DMS79 treated with DMSO at 0.1 percent for 48 hours (cell line): ENCODE measurements around the gene SPATA12.
"Not testable (repeated sequence)": the region's sequence is repeated elsewhere in the genome, so short reads cannot be mapped to it uniquely, and the experiment has no call there.

Source experiments
- DNase-seq: peaks from one replicate; lab custom pipeline; 2025; lab: John Stamatoyannopoulos, UW

Gene SPATA12

GRCh38 chr3:57083266-57083995 is 23.0 kb downstream of the SPATA12 start:
- not testable (repeated sequence) for DNase-seq

GRCh38 chr3:57085211-57085610 is 24.7 kb downstream of the SPATA12 start:
- DNase-seq = no peak

GRCh38 chr3:57086201-57086600 is 25.7 kb downstream of the SPATA12 start:
- no peak for DNase-seq

GRCh38 chr3:57087361-57088092 is 27.1 kb downstream of the SPATA12 start:
- DNase-seq = no peak

GRCh38 chr3:57088503-57088902 is 28.0 kb downstream of the SPATA12 start:
- no peak for DNase-seq

GRCh38 chr3:57089043-57089442 is 28.6 kb downstream of the SPATA12 start:
- DNase-seq = no peak

- DNase-seq = no peak
Observed at GRCh38 chr3:57091521-57092273, 31.2 kb downstream of the SPATA12 start.

GRCh38 chr3:57093489-57093888 is 33.0 kb downstream of the SPATA12 start:
- DNase-seq = no peak

GRCh38 chr3:57093971-57094535 is 33.6 kb downstream of the SPATA12 start:
- no peak for DNase-seq

- no peak for DNase-seq
Observed at GRCh38 chr3:57094575-57094974, 34.1 kb downstream of the SPATA12 start.

GRCh38 chr3:57095363-57095762 is 34.9 kb downstream of the SPATA12 start:
- no peak for DNase-seq

- DNase-seq = no peak
Observed at GRCh38 chr3:57097536-57097935, 37.1 kb downstream of the SPATA12 start.

GRCh38 chr3:57098418-57099310 is 38.2 kb downstream of the SPATA12 start:
- DNase-seq = no peak

- peak; percentile 35 for DNase-seq
Observed at GRCh38 chr3:57100046-57100695, 39.7 kb downstream of the SPATA12 start.

GRCh38 chr3:57105585-57105984 is 45.1 kb downstream of the SPATA12 start:
- DNase-seq = no peak

GRCh38 chr3:57108684-57109083 is 48.2 kb downstream of the SPATA12 start:
- no peak for DNase-seq

- DNase-seq = no peak
Observed at GRCh38 chr3:57109437-57110199, 49.2 kb downstream of the SPATA12 start.

- DNase-seq = no peak
Observed at GRCh38 chr3:57110214-57110613, 49.8 kb downstream of the SPATA12 start.

- peak; percentile 38 for DNase-seq
Observed at GRCh38 chr3:57110798-57111197, 50.3 kb downstream of the SPATA12 start.

- DNase-seq = no peak
Observed at GRCh38 chr3:57112206-57112605, 51.7 kb downstream of the SPATA12 start.
